Smooth muscle cell (in vitro differentiated cells): ENCODE measurements around the gene SMYD3. TPM values are rescaled to one million over a fixed set of nuclear protein-coding genes. Genes with fewer than 3 reads are reported as not detected.

Experiments
- DNase-seq: peaks from one replicate; lab custom pipeline; 2025; ENCODE audit not compliant: unreplicated experiment; lab: John Stamatoyannopoulos, UW
- H2AFZ ChIP-seq: fragments of 200-600 bp; sonication (generic); 2 replicates; pipeline ENCODE4 v1.6.0; 2016; ENCODE audit warnings: antibody characterized with exemption, low read depth, mild to moderate bottlenecking
- H3F3A ChIP-seq: fragments of 200-600 bp; sonication (generic); 2 replicates; pipeline ENCODE4 v1.6.0; 2017; ENCODE audit warnings: antibody characterized with exemption, low read depth
- H3K27ac ChIP-seq: fragments of 200-600 bp; sonication (generic); 2 replicates; pipeline ENCODE4 v1.5.1; 2016; ENCODE audit warnings: low read depth, mild to moderate bottlenecking
- H3K27me3 ChIP-seq: fragments of 200-600 bp; sonication (generic); 2 replicates; pipeline ENCODE4 v1.6.1; 2016; ENCODE audit warnings: low read depth, mild to moderate bottlenecking
- H3K36me3 ChIP-seq: fragments of 200-600 bp; sonication (generic); 2 replicates; pipeline ENCODE4 v1.5.1; 2016; ENCODE audit warnings: low read depth
- H3K4me1 ChIP-seq: fragments of 200-600 bp; sonication (generic); 2 replicates; pipeline ENCODE4 v1.5.1; 2016; ENCODE audit warnings: low read depth
- H3K4me2 ChIP-seq: fragments of 200-600 bp; sonication (generic); 2 replicates; pipeline ENCODE4 v1.6.0; 2016; ENCODE audit warnings: mild to moderate bottlenecking
- H3K4me3 ChIP-seq: fragments of 200-600 bp; sonication (generic); 2 replicates; pipeline ENCODE4 v1.5.1; 2016; ENCODE audit warnings: mild to moderate bottlenecking
- H3K79me2 ChIP-seq: fragments of 200-600 bp; sonication (generic); 2 replicates; pipeline ENCODE4 v1.6.0; 2016; ENCODE audit warnings: low read depth, mild to moderate bottlenecking
- H3K9ac ChIP-seq: fragments of 200-600 bp; sonication (generic); 2 replicates; pipeline ENCODE4 v1.6.0; 2016; ENCODE audit warnings: low read depth
- H3K9me3 ChIP-seq: fragments of 200-600 bp; sonication (generic); replicated peaks from 2 replicates; pipeline ENCODE4 v1.5.1; 2016; ENCODE audit warnings: low read depth
- H4K20me1 ChIP-seq: fragments of 200-600 bp; sonication (generic); 2 replicates; pipeline ENCODE4 v1.6.0; 2016; ENCODE audit warnings: low read depth
- WGBS: methylation state at CpG from one replicate; pipeline ENCODE4 v1.1.7; 2016; ENCODE audit warnings: low lambda C conversion rate; 5-methylcytosine and 5-hydroxymethylcytosine counted together
- polyA plus RNA-seq: library from polyadenylated mRNA; unstranded; fragments of >200 nt; fragmentation: Nextera tagmentation; extraction: Ambion mirVana; gene quantifications from 2 replicates; pipeline ENCODE4 v1.2.1, GENCODE V29; 2016
- total RNA-seq: library from RNA; depleted of rRNA; stranded (reverse); fragments of >200 nt; gene quantifications from 2 replicates; pipeline ENCODE4 v1.2.3, GENCODE V29; 2014
- TF ChIP-seq, protein P1 (sequence below): fragments of 200-600 bp; sonication (generic); IDR thresholded peaks from 2 replicates; pipeline ENCODE4 v1.5.1; 2017; ENCODE audit warnings: borderline replicate concordance, mild to moderate bottlenecking, antibody characterized with exemption; ENCODE audit not compliant: insufficient read depth, poor library complexity, severe bottlenecking

Gene SMYD3
- total and polyA plus RNA-seq, 2 experiments from 2014 or later, result 162 to 301 TPM

GRCh38 chr1:246226041-246226440, 281.0 kb downstream of the SMYD3 start:
- WGBS, result 89% methylated on average over 2 of the region's 2 CpGs
- Histone ChIP-seq H3K9ac (no peak overlapping the region), H4K20me1 (peaks cover 7% of the 10 kb centered on the region), H3K27me3 (no peaks in the 10 kb centered on the region), H3K4me2 (no peak overlapping the region), H3K4me3 (no peak overlapping the region), H3K9me3 (no peaks in the 10 kb centered on the region), H3K36me3 (no peaks in the 10 kb centered on the region), H2AFZ (no peak overlapping the region), H3K27ac (no peak overlapping the region), H3K79me2 (no peaks in the 10 kb centered on the region), H3K4me1 (no peaks in the 10 kb centered on the region), H3F3A (no peaks in the 10 kb centered on the region)
- TF ChIP-seq, protein P1, sequence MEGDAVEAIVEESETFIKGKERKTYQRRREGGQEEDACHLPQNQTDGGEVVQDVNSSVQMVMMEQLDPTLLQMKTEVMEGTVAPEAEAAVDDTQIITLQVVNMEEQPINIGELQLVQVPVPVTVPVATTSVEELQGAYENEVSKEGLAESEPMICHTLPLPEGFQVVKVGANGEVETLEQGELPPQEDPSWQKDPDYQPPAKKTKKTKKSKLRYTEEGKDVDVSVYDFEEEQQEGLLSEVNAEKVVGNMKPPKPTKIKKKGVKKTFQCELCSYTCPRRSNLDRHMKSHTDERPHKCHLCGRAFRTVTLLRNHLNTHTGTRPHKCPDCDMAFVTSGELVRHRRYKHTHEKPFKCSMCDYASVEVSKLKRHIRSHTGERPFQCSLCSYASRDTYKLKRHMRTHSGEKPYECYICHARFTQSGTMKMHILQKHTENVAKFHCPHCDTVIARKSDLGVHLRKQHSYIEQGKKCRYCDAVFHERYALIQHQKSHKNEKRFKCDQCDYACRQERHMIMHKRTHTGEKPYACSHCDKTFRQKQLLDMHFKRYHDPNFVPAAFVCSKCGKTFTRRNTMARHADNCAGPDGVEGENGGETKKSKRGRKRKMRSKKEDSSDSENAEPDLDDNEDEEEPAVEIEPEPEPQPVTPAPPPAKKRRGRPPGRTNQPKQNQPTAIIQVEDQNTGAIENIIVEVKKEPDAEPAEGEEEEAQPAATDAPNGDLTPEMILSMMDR, result no peak
- DNase-seq, result no peak

GRCh38 chr1:246221485-246222255, 285.4 kb downstream of the SMYD3 start:
- Histone ChIP-seq H3K4me3 (no peak overlapping the region), H3K79me2 (no peaks in the 10 kb centered on the region), H2AFZ (no peak overlapping the region), H3K27me3 (no peaks in the 10 kb centered on the region), H3F3A (no peaks in the 10 kb centered on the region), H3K4me2 (no peak overlapping the region), H3K36me3 (no peaks in the 10 kb centered on the region), H4K20me1 (peaks cover 7% of the 10 kb centered on the region), H3K9me3 (no peaks in the 10 kb centered on the region), H3K4me1 (no peaks in the 10 kb centered on the region), H3K9ac (no peak overlapping the region), H3K27ac (no peak overlapping the region)
- 83% methylated on average over 14 of the region's 14 CpGs for WGBS
- no peak for DNase-seq
- TF ChIP-seq, protein P1, result no peak

DNA sequence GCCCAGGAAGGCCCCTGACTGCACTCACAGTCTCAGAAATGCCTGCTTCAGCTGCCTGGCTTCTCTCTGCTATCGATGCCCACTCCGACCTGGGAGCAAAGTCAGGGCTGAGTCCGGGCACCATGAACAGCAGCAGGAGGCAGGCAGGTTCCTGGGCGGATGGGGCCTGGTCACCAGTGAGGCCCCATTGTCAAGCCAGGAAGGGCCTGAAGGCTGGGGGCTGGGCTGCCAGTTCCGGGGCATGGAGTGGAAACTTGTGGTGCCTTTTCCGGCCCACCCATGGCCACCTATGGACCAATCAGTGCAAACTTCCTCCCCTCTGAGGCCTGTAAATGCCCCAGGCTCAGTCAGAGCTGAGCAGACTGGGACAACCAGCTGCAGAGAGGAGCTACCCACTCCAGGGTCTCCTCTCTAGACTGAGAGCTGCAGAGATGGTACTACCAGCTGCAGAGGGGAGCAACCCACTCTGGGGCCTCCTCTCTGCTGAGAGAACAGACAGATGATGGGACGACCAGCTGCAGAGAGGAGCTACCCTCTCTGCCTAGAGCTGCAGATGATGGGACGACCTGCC, 286.5 kb downstream of the SMYD3 start:
- no peak overlapping the region for H3K4me2 ChIP-seq
- no peaks in the 10 kb centered on the region for H3K36me3 ChIP-seq
- no peak for DNase-seq
- H3K27ac ChIP-seq, result no peak overlapping the region
- no peaks in the 10 kb centered on the region for H3K27me3 ChIP-seq
- peaks cover 7% of the 10 kb centered on the region for H4K20me1 ChIP-seq
- WGBS, result 96% methylated on average over 8 of the region's 8 CpGs
- H3K4me3 ChIP-seq, result no peak overlapping the region
- H2AFZ ChIP-seq, result no peak overlapping the region
- H3F3A ChIP-seq, result no peaks in the 10 kb centered on the region
- no peak overlapping the region for H3K9ac ChIP-seq
- H3K79me2 ChIP-seq, result no peaks in the 10 kb centered on the region
- H3K4me1 ChIP-seq, result no peaks in the 10 kb centered on the region
- no peaks in the 10 kb centered on the region for H3K9me3 ChIP-seq
- TF ChIP-seq, protein P1, result no peak
